Neutrophil (primary cell): Measurements from ENCODE around the gene PSKH1.

Experiments
- H3K27ac ChIP-seq: fragments of 200-600 bp; sonication (generic); 2 replicates; pipeline ENCODE4 v1.5.1; 2016; ENCODE audit warnings: mild to moderate bottlenecking, moderate library complexity
- H3K27me3 ChIP-seq: fragments of 200-600 bp; sonication (generic); 2 replicates; pipeline ENCODE4 v1.6.0; 2016; ENCODE audit warnings: mild to moderate bottlenecking
- H3K36me3 ChIP-seq: fragments of 200-600 bp; sonication (generic); 2 replicates; pipeline ENCODE4 v1.5.1; 2017
- H3K4me1 ChIP-seq, 2 experiments: fragments of 200-600 bp in 1 of 2; sonication (generic) in 1 of 2; 1 replicate in 1 of 2; 2 replicates in 1 of 2; pipeline versions ENCODE4 v1.5.1 to v1.6.1; 2013 to 2016; ENCODE audit warnings: low read depth in 1 of 2, low read length in 1 of 2, mild to moderate bottlenecking in 1 of 2, moderate library complexity in 1 of 2; ENCODE audit not compliant: control insufficient read depth in 1 of 2, insufficient read depth in 1 of 2
- H3K4me3 ChIP-seq, 2 experiments: fragments of 200-600 bp in 1 of 2; sonication (generic) in 1 of 2; 1 replicate in 1 of 2; 2 replicates in 1 of 2; pipeline ENCODE4 v1.5.1; 2013 to 2016; ENCODE audit warnings: low read depth in 1 of 2, low read length in 1 of 2, mild to moderate bottlenecking in 1 of 2, moderate library complexity in 1 of 2
- H3K9me3 ChIP-seq: fragments of 200-600 bp; sonication (generic); 2 replicates; pipeline ENCODE4 v1.5.1; 2016
- TF ChIP-seq, protein P1 (sequence below): fragments of 200-600 bp; sonication (generic); IDR thresholded peaks from 2 replicates; pipeline ENCODE4 v1.5.1; 2016; ENCODE audit warnings: antibody characterized with exemption

The PSKH1 gene

GRCh38 chr16:67856927-67857546, 36.0 kb upstream of the PSKH1 start:
- Histone ChIP-seq H3K27ac (no peak overlapping the region), H3K4me1 (peaks cover 0 to 4% of the 10 kb centered on the region in 2 experiments), H3K4me3 (no peak overlapping the region), H3K27me3 (no peaks in the 10 kb centered on the region), H3K36me3 (no peaks in the 10 kb centered on the region), H3K9me3 (no peaks in the 10 kb centered on the region)
- TF ChIP-seq, protein P1, sequence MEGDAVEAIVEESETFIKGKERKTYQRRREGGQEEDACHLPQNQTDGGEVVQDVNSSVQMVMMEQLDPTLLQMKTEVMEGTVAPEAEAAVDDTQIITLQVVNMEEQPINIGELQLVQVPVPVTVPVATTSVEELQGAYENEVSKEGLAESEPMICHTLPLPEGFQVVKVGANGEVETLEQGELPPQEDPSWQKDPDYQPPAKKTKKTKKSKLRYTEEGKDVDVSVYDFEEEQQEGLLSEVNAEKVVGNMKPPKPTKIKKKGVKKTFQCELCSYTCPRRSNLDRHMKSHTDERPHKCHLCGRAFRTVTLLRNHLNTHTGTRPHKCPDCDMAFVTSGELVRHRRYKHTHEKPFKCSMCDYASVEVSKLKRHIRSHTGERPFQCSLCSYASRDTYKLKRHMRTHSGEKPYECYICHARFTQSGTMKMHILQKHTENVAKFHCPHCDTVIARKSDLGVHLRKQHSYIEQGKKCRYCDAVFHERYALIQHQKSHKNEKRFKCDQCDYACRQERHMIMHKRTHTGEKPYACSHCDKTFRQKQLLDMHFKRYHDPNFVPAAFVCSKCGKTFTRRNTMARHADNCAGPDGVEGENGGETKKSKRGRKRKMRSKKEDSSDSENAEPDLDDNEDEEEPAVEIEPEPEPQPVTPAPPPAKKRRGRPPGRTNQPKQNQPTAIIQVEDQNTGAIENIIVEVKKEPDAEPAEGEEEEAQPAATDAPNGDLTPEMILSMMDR = no peak

- H3K27ac ChIP-seq = no peak overlapping the region
- no peaks in the 10 kb centered on the region for H3K27me3 ChIP-seq
- TF ChIP-seq, protein P1 = no peak
- H3K36me3 ChIP-seq = no peaks in the 10 kb centered on the region
- no peak overlapping the region for H3K4me3 ChIP-seq
- peaks cover 0 to 4% of the 10 kb centered on the region in 2 experiments for H3K4me1 ChIP-seq
- no peaks in the 10 kb centered on the region for H3K9me3 ChIP-seq
Observed at GRCh38 chr16:67857547-67858233, 35.4 kb upstream of the PSKH1 start.

DNA sequence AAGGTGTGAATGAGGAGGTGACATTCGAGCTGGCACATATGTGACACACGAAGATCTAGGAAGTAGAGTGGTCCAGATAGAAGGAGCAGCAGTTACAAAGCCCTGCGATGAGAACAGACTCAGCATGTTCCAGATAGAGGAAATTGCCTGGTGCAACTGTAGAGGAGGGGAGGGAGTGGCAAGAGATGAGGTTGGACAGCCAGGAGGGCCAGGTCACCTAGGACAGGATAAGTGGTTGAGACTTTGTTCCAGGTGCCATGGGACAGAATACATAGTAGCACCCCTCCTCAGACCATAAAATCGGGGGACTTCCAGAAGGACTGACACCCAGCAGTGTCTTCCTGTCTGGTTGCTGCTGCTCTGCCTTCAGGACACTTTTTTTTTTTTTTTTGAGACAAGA, 34.6 kb upstream of the PSKH1 start:
- peaks cover 0 to 4% of the 10 kb centered on the region in 2 experiments for H3K4me1 ChIP-seq
- TF ChIP-seq, protein P1 = no peak
- H3K36me3 ChIP-seq = no peaks in the 10 kb centered on the region
- H3K9me3 ChIP-seq = no peaks in the 10 kb centered on the region
- H3K27me3 ChIP-seq = no peaks in the 10 kb centered on the region
- no peak overlapping the region for H3K27ac ChIP-seq
- no peak overlapping the region for H3K4me3 ChIP-seq

DNA sequence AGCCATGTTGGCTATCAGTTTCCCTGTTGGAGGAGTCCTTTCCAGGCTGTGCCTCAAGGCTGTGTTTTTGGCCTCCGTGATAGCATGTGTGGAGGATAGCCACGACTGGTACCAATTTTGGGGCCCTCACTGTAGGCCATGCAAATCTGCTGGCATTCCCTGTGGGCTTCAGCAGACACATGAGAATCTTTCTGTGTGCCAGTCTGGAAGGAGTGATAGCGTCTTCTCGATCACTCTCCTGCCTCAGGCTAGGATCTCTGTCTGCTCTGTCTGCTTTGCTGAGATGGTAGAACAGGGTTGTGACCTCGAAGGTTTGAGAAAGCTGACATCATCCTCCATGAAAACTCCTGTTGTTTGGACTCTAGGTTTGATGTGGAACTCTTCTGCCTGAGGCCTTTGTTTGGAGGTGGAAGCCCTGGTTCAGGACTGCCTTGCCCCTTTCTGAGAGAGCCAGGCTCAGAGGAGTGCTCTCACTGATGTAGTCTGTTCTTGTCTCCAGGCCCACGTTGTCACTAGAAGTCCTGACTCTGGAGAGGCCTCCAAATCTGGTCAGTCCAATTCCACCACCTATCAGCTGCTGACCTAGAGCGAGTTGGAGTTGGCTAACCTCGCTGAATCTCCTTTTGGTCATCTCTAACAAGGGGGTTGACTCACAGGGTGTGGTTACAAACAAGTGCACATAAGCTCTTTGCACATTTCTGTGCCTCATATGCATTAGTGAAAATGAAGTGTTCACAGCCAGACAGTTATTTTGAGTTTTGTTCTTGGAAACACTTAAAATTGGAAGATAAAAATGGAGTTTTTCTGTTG, 32.3 kb upstream of the PSKH1 start:
- no peaks in the 10 kb centered on the region for H3K27me3 ChIP-seq
- H3K36me3 ChIP-seq = no peaks in the 10 kb centered on the region
- no peak overlapping the region for H3K27ac ChIP-seq
- H3K4me1 ChIP-seq = peaks cover 0 to 4% of the 10 kb centered on the region in 2 experiments
- H3K9me3 ChIP-seq = no peaks in the 10 kb centered on the region
- H3K4me3 ChIP-seq = no peak overlapping the region
- TF ChIP-seq, protein P1 = no peak

DNA sequence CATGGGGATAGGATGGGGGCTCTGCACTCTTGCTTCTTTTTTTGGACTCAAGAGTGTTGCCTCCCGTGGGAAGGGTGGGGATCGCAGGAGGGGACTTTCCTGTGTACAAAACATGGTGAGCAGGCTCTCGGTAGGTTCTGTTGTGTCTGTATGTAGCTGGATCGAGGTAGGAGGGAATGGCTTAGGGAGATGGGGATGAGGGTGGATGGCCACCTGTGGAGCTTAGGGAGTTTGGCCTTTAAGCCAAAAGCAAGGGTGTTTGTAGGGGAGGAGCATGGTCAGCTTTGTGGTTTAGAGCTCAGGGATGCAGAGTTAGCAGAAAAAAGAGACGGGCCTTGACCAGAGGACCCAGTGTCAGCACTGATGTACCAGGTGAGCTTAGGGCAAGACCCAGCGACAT, 31.2 kb upstream of the PSKH1 start:
- TF ChIP-seq, protein P1 = no peak
- no peak overlapping the region for H3K27ac ChIP-seq
- no peak overlapping the region for H3K4me3 ChIP-seq

More for the DNA sequence above, 31.2 kb upstream of the PSKH1 start:
- Histone ChIP-seq H3K4me1 (peaks cover 0 to 4% of the 10 kb centered on the region in 2 experiments), H3K9me3 (no peaks in the 10 kb centered on the region), H3K27me3 (no peaks in the 10 kb centered on the region), H3K36me3 (no peaks in the 10 kb centered on the region)
